K562 (cell line): Measurements from ENCODE around the gene CAPRIN1. TPM values are rescaled to one million over a fixed set of nuclear protein-coding genes. Genes with fewer than 3 reads are reported as not detected.

Experiments
- ATAC-seq: fragments of 200-7000 bp; cut with Tn5 transposase; 3 replicates; pipeline ENCODE4 v1.9.1; 2020; ENCODE audit warnings: moderate library complexity
- BruUV-seq: library from RNA; stranded (reverse); fragments of 400-500 nt; replicated peaks from 2 replicates; lab custom pipeline; 2021; lab: Mats Ljungman, UMichigan
- CTCF ChIA-PET: fragments of 300-600 bp; formaldehyde crosslinking; extraction: SDS; loops from one replicate; lab custom pipeline; 2021; ENCODE audit warnings: low intra/inter-chr PET ratio; lab: Yijun Ruan, JAX
- POLR2A ChIA-PET: fragments of 300-600, 350-650 bp; sonication (Branson Sonifier 250); formaldehyde crosslinking; extraction: SDS; loops from one replicate; lab custom pipeline; 2021; ENCODE audit warnings: antibody characterized with exemption, inconsistent platforms; lab: Yijun Ruan, JAX
- DNase-seq, 4 experiments: peaks; one replicate each; pipeline versions ENCODE4 v3.0.0 to v3.0.0-alpha.2; 2011 to 2018; ENCODE audit warnings: low spot score in 3 of 4, mixed read lengths in 3 of 4; ENCODE audit errors: extremely low read depth in 1 of 4
- FAIRE-seq: peaks from 2 replicates; lab custom pipeline; 2011; peaks lifted over from hg19 to GRCh38; lab: Jason Lieb, UNC
- H2AFZ ChIP-seq: 2 replicates; pipeline ENCODE4 v1.6.0; 2011; ENCODE audit warnings: low read depth, low read length, control low read depth, inconsistent platforms
- H3K27ac ChIP-seq: fragments of 200-600 bp; 3 replicates; pipeline ENCODE4 v1.8.0; 2011; ENCODE audit warnings: low read depth, mild to moderate bottlenecking, control low read depth, inconsistent platforms, low read length, moderate library complexity, mixed read lengths; ENCODE audit errors: extremely low read depth
- H3K27me3 ChIP-seq, 2 experiments: fragments of 300-600 bp in 1 of 2; 2 replicates in 1 of 2; 3 replicates in 1 of 2; pipeline versions ENCODE4 v1.6.0 to v1.8.0; 2011; ENCODE audit warnings: inconsistent platforms in 2 of 2, low read length in 2 of 2, mild to moderate bottlenecking in 1 of 2, mixed read lengths in 1 of 2, moderate library complexity in 1 of 2; ENCODE audit not compliant: control insufficient read depth in 2 of 2, insufficient read depth in 2 of 2
- H3K36me3 ChIP-seq: fragments of 300-600 bp; 3 replicates; pipeline ENCODE4 v1.8.0; 2011; ENCODE audit warnings: mild to moderate bottlenecking, low read length, inconsistent platforms; ENCODE audit not compliant: control insufficient read depth, insufficient read depth
- H3K4me1 ChIP-seq, 2 experiments: fragments of 200-600 bp in 1 of 2; replicated peaks in 1 of 2; 2 replicates in 1 of 2; 3 replicates in 1 of 2; pipeline versions ENCODE4 v1.5.1 to v1.8.0; 2011; ENCODE audit warnings: inconsistent platforms in 2 of 2, low read length in 2 of 2, mild to moderate bottlenecking in 1 of 2, mixed read lengths in 1 of 2, moderate library complexity in 1 of 2; ENCODE audit not compliant: control insufficient read depth in 2 of 2, insufficient read depth in 2 of 2
- H3K4me2 ChIP-seq: 2 replicates; pipeline ENCODE4 v1.6.1; 2011; ENCODE audit warnings: low read length, control low read depth, inconsistent platforms, mixed read lengths; ENCODE audit not compliant: insufficient read depth
- H3K4me3 ChIP-seq: fragments of 200-600 bp; sonication (generic), shearing (Covaris generic); 2 replicates; pipeline ENCODE4 v1.5.1; 2016; ENCODE audit warnings: control low read depth, inconsistent platforms
- H3K79me2 ChIP-seq: fragments of 200-600 bp; 3 replicates; pipeline ENCODE4 v1.8.0; 2011; ENCODE audit warnings: low read length, inconsistent platforms; ENCODE audit not compliant: control insufficient read depth, insufficient read depth
- H3K9ac ChIP-seq, 2 experiments: 2 replicates each; pipeline versions ENCODE4 v1.6.0 to v1.6.1; 2011; ENCODE audit warnings: low read depth in 2 of 2, low read length in 2 of 2, control low read depth in 1 of 2, inconsistent platforms in 1 of 2, mild to moderate bottlenecking in 1 of 2, mixed read lengths in 1 of 2; ENCODE audit not compliant: insufficient read depth in 1 of 2
- H3K9me1 ChIP-seq: one replicate; pipeline ENCODE4 v1.6.0; 2011; ENCODE audit warnings: inconsistent platforms, mild to moderate bottlenecking, low read length, moderate library complexity; ENCODE audit not compliant: control insufficient read depth, insufficient read depth
- H3K9me3 ChIP-seq: replicated peaks from 2 replicates; pipeline ENCODE4 v1.5.1; 2011; ENCODE audit warnings: low read depth, low read length, inconsistent platforms; ENCODE audit not compliant: control insufficient read depth, insufficient read depth
- H4K20me1 ChIP-seq: replicated peaks from 2 replicates; pipeline ENCODE4 v1.6.1; 2011; ENCODE audit warnings: low read length, inconsistent platforms, mixed read lengths; ENCODE audit not compliant: control insufficient read depth, insufficient read depth
- BDP1 ChIP-seq: IDR thresholded peaks from 3 replicates; pipeline ENCODE4 v1.6.1; 2011; ENCODE audit not compliant: insufficient read length, insufficient read depth
- CEBPB ChIP-seq: fragments of 450-650 bp; IDR thresholded peaks from 2 replicates; pipeline ENCODE4 v1.6.1; 2016; ENCODE audit warnings: missing genetic modification characterization, missing compliant biosample characterization
- ETV1 ChIP-seq: fragments of 450-650 bp; conservative IDR thresholded peaks from 2 replicates; pipeline ENCODE4 v1.6.1; 2016; ENCODE audit warnings: missing genetic modification characterization, control low read depth, low read depth, missing compliant biosample characterization
- FOXA3 ChIP-seq, 2 experiments: fragments of 450-650 bp in 1 of 2; sonication (generic) in 1 of 2; formaldehyde crosslinking; IDR thresholded peaks in 1 of 2; conservative IDR thresholded peaks in 1 of 2; 2 replicates each; pipeline versions ENCODE4 v1.4.0 to v1.8.0; 2020 to 2022; ENCODE audit warnings: mild to moderate bottlenecking in 2 of 2, missing genetic modification reagents in 1 of 2
- HDAC3 ChIP-seq: fragments of 450-650 bp; IDR thresholded peaks from 2 replicates; pipeline ENCODE4 v1.6.1; 2018; ENCODE audit warnings: borderline replicate concordance, mild to moderate bottlenecking, moderate library complexity; ENCODE audit not compliant: partially characterized antibody
- POLR2A ChIP-seq: fragments of 450-650 bp; conservative IDR thresholded peaks from 2 replicates; pipeline ENCODE4 v1.6.1; 2016
- STAT5B ChIP-seq: fragments of 250-450 bp; sonication (Bioruptor Pico); IDR thresholded peaks from 2 replicates; pipeline ENCODE4 v1.8.0; 2021; ENCODE audit warnings: mild to moderate bottlenecking, inconsistent platforms
- TOE1 ChIP-seq, 2 experiments: fragments of 450-650 bp in 1 of 2; sonication (generic) in 1 of 2; formaldehyde crosslinking in 1 of 2; IDR thresholded peaks; 2 replicates each; pipeline versions ENCODE4 v1.7.1 to v1.8.0; 2016 to 2022; ENCODE audit warnings: borderline replicate concordance in 2 of 2, mild to moderate bottlenecking in 2 of 2, antibody characterized with exemption in 1 of 2, inconsistent platforms in 1 of 2, low read depth in 1 of 2, missing genetic modification reagents in 1 of 2, moderate library complexity in 1 of 2
- WGBS: fragments of 100-300 bp; shearing (Covaris generic); methylation state at CpG from one replicate; pipeline ENCODE4 v1.1.6; 2016; ENCODE audit warnings: low coverage, mixed read lengths; ENCODE audit not compliant: insufficient coverage; ENCODE audit errors: missing lambda C conversion rate; 5-methylcytosine and 5-hydroxymethylcytosine counted together
- in situ Hi-C: fragments of 300-500 bp; cut with MboI; formaldehyde crosslinking; loops from 4 replicates; pipeline ENCODE4 v1.15.0; 2018; ENCODE audit warnings: inconsistent platforms, mixed read lengths
- intact Hi-C: fragments of 100-400 bp; cut with micrococcal nuclease; formaldehyde crosslinking; loops from 2 replicates; pipeline ENCODE4 v1.14.2; 2022
- polyA plus RNA-seq, 8 experiments: library from polyadenylated mRNA; depleted of rRNA in 4 of 8; stranded (reverse) in 5 of 8; unstranded in 3 of 8; fragments of >200 nt; fragmentation: Nextera tagmentation in 2 of 8; fragmentation: Illumina TruSeq in 1 of 8; extraction: Ambion mirVana in 2 of 8; extraction: Trizol in 1 of 8; gene quantifications; 2 replicates each; pipeline versions ENCODE4 v1.2.1 to v1.2.3, GENCODE V29; 2011 to 2014; ENCODE audit warnings: inconsistent platforms in 1 of 8, missing spikeins in 1 of 8
- total RNA-seq, 7 experiments: library from RNA; depleted of rRNA in 6 of 7; stranded (reverse); fragments of >200 nt in 6 of 7; fragmentation: Illumina TruSeq in 2 of 7; extraction: Trizol in 2 of 7; gene quantifications; 2 replicates each; pipeline versions ENCODE4 v1.2.1 to v1.2.3, GENCODE V29; 2011 to 2021; ENCODE audit warnings: low replicate concordance in 1 of 7
- TF ChIP-seq, protein P1 (sequence below): sonication (generic); formaldehyde crosslinking; IDR thresholded peaks from 2 replicates; pipeline ENCODE4 v1.8.0; 2022; ENCODE audit warnings: mild to moderate bottlenecking, missing genetic modification reagents
- TF ChIP-seq, protein P2 (sequence below): IDR thresholded peaks from 3 replicates; pipeline ENCODE4 v1.6.1; 2011; ENCODE audit warnings: borderline replicate concordance, mild to moderate bottlenecking, moderate library complexity; ENCODE audit not compliant: insufficient read length; ENCODE audit errors: extremely low read depth
- TF ChIP-seq, protein P3 (sequence below), 2 experiments: fragments of 200-800 bp in 1 of 2; sonication (Bioruptor generic) in 1 of 2; sonication (generic) in 1 of 2; formaldehyde crosslinking in 1 of 2; IDR thresholded peaks in 1 of 2; conservative IDR thresholded peaks in 1 of 2; 2 replicates each; pipeline versions ENCODE4 v1.5.0 to v1.6.1; 2016 to 2020; ENCODE audit warnings: missing compliant biosample characterization in 1 of 2, missing genetic modification characterization in 1 of 2, missing genetic modification reagents in 1 of 2

CAPRIN1 gene
- total and polyA plus RNA-seq, 9 of the 15 experiments (the other 6 are each of a cell fraction or from before 2014, with no cell fraction given): 49.6 to 271 (median 244) TPM

DNA sequence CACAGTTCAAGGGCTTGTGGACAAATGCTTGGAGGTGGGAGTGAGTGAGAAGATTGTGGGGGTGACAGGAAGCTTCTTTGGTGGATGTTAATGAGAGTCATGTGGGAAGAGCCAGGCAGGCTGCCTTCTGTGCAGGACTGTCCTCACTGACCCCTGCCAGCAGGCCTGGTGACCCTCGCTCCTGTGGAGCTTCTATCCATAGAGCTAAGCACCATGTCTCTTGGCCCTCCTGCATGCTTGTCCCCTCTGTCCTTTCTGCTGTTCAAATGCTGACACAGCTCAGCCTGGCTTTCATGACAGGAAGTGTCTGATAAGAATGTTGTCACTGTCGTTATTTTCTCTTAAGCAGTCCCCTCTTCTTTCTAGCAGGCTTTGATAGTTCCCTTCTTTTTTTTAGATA, 91.5 kb downstream of the CAPRIN1 start:
- peaks cover 99% of the 10 kb centered on the region for H3K36me3 ChIP-seq
- H3K27ac ChIP-seq: no peak overlapping the region; the same call in 2 of the 3 replicates
- H3K4me3 ChIP-seq: no peak overlapping the region
- H3K9ac ChIP-seq: peak overlapping the region in 1 of 2 experiments; percentile 46; a peak in 1 of 4 replicates
- BruUV-seq: no TSS peak
- H3K9me1 ChIP-seq: peaks cover 2% of the 10 kb centered on the region
- WGBS: 62% methylated on average over 2 of the region's 2 CpGs
- in situ Hi-C loops: no loop called here
- FAIRE-seq: no peak
- TF ChIP-seq TOE1 (IDR thresholded peaks at IDR 0.05; ENCODE audit: borderline replicate concordance) (no peak), TOE1 (CRISPR knock-in tag; IDR thresholded peaks at IDR 0.05; ENCODE audit: borderline replicate concordance, low read depth) (no peak), BDP1 (no peak), FOXA3 (CRISPR knock-in tag; conservative IDR thresholded peaks at IDR 0.05 in 1 of 2, IDR thresholded peaks at IDR 0.05 in 1 of 2) (no peak), CEBPB (tag) (no peak), ETV1 (tag) (peak; percentile 24; the same call in 1 of the 2 replicates), POLR2A (peak; percentile 24; the same call in 1 of the 2 replicates), HDAC3 (no peak), STAT5B (CRISPR knock-in tag) (no peak)
- TF ChIP-seq, protein P1, sequence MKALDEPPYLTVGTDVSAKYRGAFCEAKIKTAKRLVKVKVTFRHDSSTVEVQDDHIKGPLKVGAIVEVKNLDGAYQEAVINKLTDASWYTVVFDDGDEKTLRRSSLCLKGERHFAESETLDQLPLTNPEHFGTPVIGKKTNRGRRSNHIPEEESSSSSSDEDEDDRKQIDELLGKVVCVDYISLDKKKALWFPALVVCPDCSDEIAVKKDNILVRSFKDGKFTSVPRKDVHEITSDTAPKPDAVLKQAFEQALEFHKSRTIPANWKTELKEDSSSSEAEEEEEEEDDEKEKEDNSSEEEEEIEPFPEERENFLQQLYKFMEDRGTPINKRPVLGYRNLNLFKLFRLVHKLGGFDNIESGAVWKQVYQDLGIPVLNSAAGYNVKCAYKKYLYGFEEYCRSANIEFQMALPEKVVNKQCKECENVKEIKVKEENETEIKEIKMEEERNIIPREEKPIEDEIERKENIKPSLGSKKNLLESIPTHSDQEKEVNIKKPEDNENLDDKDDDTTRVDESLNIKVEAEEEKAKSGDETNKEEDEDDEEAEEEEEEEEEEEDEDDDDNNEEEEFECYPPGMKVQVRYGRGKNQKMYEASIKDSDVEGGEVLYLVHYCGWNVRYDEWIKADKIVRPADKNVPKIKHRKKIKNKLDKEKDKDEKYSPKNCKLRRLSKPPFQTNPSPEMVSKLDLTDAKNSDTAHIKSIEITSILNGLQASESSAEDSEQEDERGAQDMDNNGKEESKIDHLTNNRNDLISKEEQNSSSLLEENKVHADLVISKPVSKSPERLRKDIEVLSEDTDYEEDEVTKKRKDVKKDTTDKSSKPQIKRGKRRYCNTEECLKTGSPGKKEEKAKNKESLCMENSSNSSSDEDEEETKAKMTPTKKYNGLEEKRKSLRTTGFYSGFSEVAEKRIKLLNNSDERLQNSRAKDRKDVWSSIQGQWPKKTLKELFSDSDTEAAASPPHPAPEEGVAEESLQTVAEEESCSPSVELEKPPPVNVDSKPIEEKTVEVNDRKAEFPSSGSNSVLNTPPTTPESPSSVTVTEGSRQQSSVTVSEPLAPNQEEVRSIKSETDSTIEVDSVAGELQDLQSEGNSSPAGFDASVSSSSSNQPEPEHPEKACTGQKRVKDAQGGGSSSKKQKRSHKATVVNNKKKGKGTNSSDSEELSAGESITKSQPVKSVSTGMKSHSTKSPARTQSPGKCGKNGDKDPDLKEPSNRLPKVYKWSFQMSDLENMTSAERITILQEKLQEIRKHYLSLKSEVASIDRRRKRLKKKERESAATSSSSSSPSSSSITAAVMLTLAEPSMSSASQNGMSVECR (CRISPR knock-in tag): no peak
- TF ChIP-seq, protein P2, sequence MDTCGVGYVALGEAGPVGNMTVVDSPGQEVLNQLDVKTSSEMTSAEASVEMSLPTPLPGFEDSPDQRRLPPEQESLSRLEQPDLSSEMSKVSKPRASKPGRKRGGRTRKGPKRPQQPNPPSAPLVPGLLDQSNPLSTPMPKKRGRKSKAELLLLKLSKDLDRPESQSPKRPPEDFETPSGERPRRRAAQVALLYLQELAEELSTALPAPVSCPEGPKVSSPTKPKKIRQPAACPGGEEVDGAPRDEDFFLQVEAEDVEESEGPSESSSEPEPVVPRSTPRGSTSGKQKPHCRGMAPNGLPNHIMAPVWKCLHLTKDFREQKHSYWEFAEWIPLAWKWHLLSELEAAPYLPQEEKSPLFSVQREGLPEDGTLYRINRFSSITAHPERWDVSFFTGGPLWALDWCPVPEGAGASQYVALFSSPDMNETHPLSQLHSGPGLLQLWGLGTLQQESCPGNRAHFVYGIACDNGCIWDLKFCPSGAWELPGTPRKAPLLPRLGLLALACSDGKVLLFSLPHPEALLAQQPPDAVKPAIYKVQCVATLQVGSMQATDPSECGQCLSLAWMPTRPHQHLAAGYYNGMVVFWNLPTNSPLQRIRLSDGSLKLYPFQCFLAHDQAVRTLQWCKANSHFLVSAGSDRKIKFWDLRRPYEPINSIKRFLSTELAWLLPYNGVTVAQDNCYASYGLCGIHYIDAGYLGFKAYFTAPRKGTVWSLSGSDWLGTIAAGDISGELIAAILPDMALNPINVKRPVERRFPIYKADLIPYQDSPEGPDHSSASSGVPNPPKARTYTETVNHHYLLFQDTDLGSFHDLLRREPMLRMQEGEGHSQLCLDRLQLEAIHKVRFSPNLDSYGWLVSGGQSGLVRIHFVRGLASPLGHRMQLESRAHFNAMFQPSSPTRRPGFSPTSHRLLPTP: no peak
- TF ChIP-seq, protein P3, sequence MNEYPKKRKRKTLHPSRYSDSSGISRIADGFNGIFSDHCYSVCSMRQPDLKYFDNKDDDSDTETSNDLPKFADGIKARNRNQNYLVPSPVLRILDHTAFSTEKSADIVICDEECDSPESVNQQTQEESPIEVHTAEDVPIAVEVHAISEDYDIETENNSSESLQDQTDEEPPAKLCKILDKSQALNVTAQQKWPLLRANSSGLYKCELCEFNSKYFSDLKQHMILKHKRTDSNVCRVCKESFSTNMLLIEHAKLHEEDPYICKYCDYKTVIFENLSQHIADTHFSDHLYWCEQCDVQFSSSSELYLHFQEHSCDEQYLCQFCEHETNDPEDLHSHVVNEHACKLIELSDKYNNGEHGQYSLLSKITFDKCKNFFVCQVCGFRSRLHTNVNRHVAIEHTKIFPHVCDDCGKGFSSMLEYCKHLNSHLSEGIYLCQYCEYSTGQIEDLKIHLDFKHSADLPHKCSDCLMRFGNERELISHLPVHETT (CRISPR knock-in tag; conservative IDR thresholded peaks at IDR 0.05 in 1 of 2, IDR thresholded peaks at IDR 0.05 in 1 of 2): no peak
- TF ChIP-seq, all 486 proteins: peak for 2
- H2AFZ ChIP-seq: no peak overlapping the region
- H3K9me3 ChIP-seq: no peaks in the 10 kb centered on the region
- H4K20me1 ChIP-seq: no peaks in the 10 kb centered on the region
- no peak overlapping the region for H3K4me2 ChIP-seq
- ChIA-PET POLR2A (interaction anchor here (0.7 kb wide), 1 partner anchor 355 kb away, joined by 3 read pairs; no protein-coding TSS in a partner anchor), CTCF (no interaction called here)
- H3K27me3 ChIP-seq: no peaks in the 10 kb centered on the region
- H3K79me2 ChIP-seq: no peaks in the 10 kb centered on the region
- intact Hi-C loops: no loop called here
- ATAC-seq (no peak), DNase-seq (no peak)
- H3K4me1 ChIP-seq: no peaks in the 10 kb centered on the region
